K562 (cell line): ENCODE measurements around the gene TMEM154. TPM values are rescaled to one million over a fixed set of nuclear protein-coding genes. Genes with fewer than 3 reads are reported as not detected.

Experiments
- ATAC-seq: fragments of 200-7000 bp; cut with Tn5 transposase; 3 replicates; pipeline ENCODE4 v1.9.1; 2020; ENCODE audit warnings: moderate library complexity
- BruUV-seq: library from RNA; stranded (reverse); fragments of 400-500 nt; replicated peaks from 2 replicates; lab custom pipeline; 2021; lab: Mats Ljungman, UMichigan
- CTCF ChIA-PET: fragments of 300-600 bp; formaldehyde crosslinking; extraction: SDS; loops from one replicate; lab custom pipeline; 2021; ENCODE audit warnings: low intra/inter-chr PET ratio; lab: Yijun Ruan, JAX
- POLR2A ChIA-PET: fragments of 300-600, 350-650 bp; sonication (Branson Sonifier 250); formaldehyde crosslinking; extraction: SDS; loops from one replicate; lab custom pipeline; 2021; ENCODE audit warnings: antibody characterized with exemption, inconsistent platforms; lab: Yijun Ruan, JAX
- DNase-seq, 4 experiments: peaks; one replicate each; pipeline versions ENCODE4 v3.0.0 to v3.0.0-alpha.2; 2011 to 2018; ENCODE audit warnings: low spot score in 3 of 4, mixed read lengths in 3 of 4; ENCODE audit errors: extremely low read depth in 1 of 4
- FAIRE-seq: peaks from 2 replicates; lab custom pipeline; 2011; peaks lifted over from hg19 to GRCh38; lab: Jason Lieb, UNC
- H2AFZ ChIP-seq: 2 replicates; pipeline ENCODE4 v1.6.0; 2011; ENCODE audit warnings: low read depth, low read length, control low read depth, inconsistent platforms
- H3K27ac ChIP-seq: fragments of 200-600 bp; 3 replicates; pipeline ENCODE4 v1.8.0; 2011; ENCODE audit warnings: low read depth, mild to moderate bottlenecking, control low read depth, inconsistent platforms, low read length, moderate library complexity, mixed read lengths; ENCODE audit errors: extremely low read depth
- H3K27me3 ChIP-seq, 2 experiments: fragments of 300-600 bp in 1 of 2; 2 replicates in 1 of 2; 3 replicates in 1 of 2; pipeline versions ENCODE4 v1.6.0 to v1.8.0; 2011; ENCODE audit warnings: inconsistent platforms in 2 of 2, low read length in 2 of 2, mild to moderate bottlenecking in 1 of 2, mixed read lengths in 1 of 2, moderate library complexity in 1 of 2; ENCODE audit not compliant: control insufficient read depth in 2 of 2, insufficient read depth in 2 of 2
- H3K36me3 ChIP-seq: fragments of 300-600 bp; 3 replicates; pipeline ENCODE4 v1.8.0; 2011; ENCODE audit warnings: mild to moderate bottlenecking, low read length, inconsistent platforms; ENCODE audit not compliant: control insufficient read depth, insufficient read depth
- H3K4me1 ChIP-seq, 2 experiments: fragments of 200-600 bp in 1 of 2; replicated peaks in 1 of 2; 2 replicates in 1 of 2; 3 replicates in 1 of 2; pipeline versions ENCODE4 v1.5.1 to v1.8.0; 2011; ENCODE audit warnings: inconsistent platforms in 2 of 2, low read length in 2 of 2, mild to moderate bottlenecking in 1 of 2, mixed read lengths in 1 of 2, moderate library complexity in 1 of 2; ENCODE audit not compliant: control insufficient read depth in 2 of 2, insufficient read depth in 2 of 2
- H3K4me2 ChIP-seq: 2 replicates; pipeline ENCODE4 v1.6.1; 2011; ENCODE audit warnings: low read length, control low read depth, inconsistent platforms, mixed read lengths; ENCODE audit not compliant: insufficient read depth
- H3K4me3 ChIP-seq: fragments of 200-600 bp; sonication (generic), shearing (Covaris generic); 2 replicates; pipeline ENCODE4 v1.5.1; 2016; ENCODE audit warnings: control low read depth, inconsistent platforms
- H3K79me2 ChIP-seq: fragments of 200-600 bp; 3 replicates; pipeline ENCODE4 v1.8.0; 2011; ENCODE audit warnings: low read length, inconsistent platforms; ENCODE audit not compliant: control insufficient read depth, insufficient read depth
- H3K9ac ChIP-seq, 2 experiments: 2 replicates each; pipeline versions ENCODE4 v1.6.0 to v1.6.1; 2011; ENCODE audit warnings: low read depth in 2 of 2, low read length in 2 of 2, control low read depth in 1 of 2, inconsistent platforms in 1 of 2, mild to moderate bottlenecking in 1 of 2, mixed read lengths in 1 of 2; ENCODE audit not compliant: insufficient read depth in 1 of 2
- H3K9me1 ChIP-seq: one replicate; pipeline ENCODE4 v1.6.0; 2011; ENCODE audit warnings: inconsistent platforms, mild to moderate bottlenecking, low read length, moderate library complexity; ENCODE audit not compliant: control insufficient read depth, insufficient read depth
- H3K9me3 ChIP-seq: replicated peaks from 2 replicates; pipeline ENCODE4 v1.5.1; 2011; ENCODE audit warnings: low read depth, low read length, inconsistent platforms; ENCODE audit not compliant: control insufficient read depth, insufficient read depth
- H4K20me1 ChIP-seq: replicated peaks from 2 replicates; pipeline ENCODE4 v1.6.1; 2011; ENCODE audit warnings: low read length, inconsistent platforms, mixed read lengths; ENCODE audit not compliant: control insufficient read depth, insufficient read depth
- EP400 ChIP-seq: fragments of 450-650 bp; IDR thresholded peaks from 2 replicates; pipeline ENCODE4 v1.6.1; 2017; ENCODE audit warnings: antibody characterized with exemption, mild to moderate bottlenecking, moderate library complexity
- SP2 ChIP-seq: IDR thresholded peaks from 2 replicates; pipeline ENCODE4 v1.6.1; 2011; ENCODE audit warnings: mild to moderate bottlenecking, low read depth, low read length, moderate library complexity; ENCODE audit not compliant: poor library complexity, severe bottlenecking; ENCODE audit errors: extremely low read depth
- TARDBP ChIP-seq: fragments of 450-650 bp; IDR thresholded peaks from 2 replicates; pipeline ENCODE4 v1.6.1; 2016
- THRAP3 ChIP-seq: fragments of 450-650 bp; IDR thresholded peaks from 2 replicates; pipeline ENCODE4 v1.6.1; 2016; ENCODE audit warnings: mild to moderate bottlenecking, inconsistent platforms, borderline replicate concordance
- ZKSCAN1 ChIP-seq: fragments of 150-350 bp; IDR thresholded peaks from 2 replicates; pipeline ENCODE4 v1.6.1; 2016; ENCODE audit warnings: low read depth, low read length
- WGBS: fragments of 100-300 bp; shearing (Covaris generic); methylation state at CpG from one replicate; pipeline ENCODE4 v1.1.6; 2016; ENCODE audit warnings: low coverage, mixed read lengths; ENCODE audit not compliant: insufficient coverage; ENCODE audit errors: missing lambda C conversion rate; 5-methylcytosine and 5-hydroxymethylcytosine counted together
- in situ Hi-C: fragments of 300-500 bp; cut with MboI; formaldehyde crosslinking; loops from 4 replicates; pipeline ENCODE4 v1.15.0; 2018; ENCODE audit warnings: inconsistent platforms, mixed read lengths
- intact Hi-C: fragments of 100-400 bp; cut with micrococcal nuclease; formaldehyde crosslinking; loops from 2 replicates; pipeline ENCODE4 v1.14.2; 2022
- polyA plus RNA-seq, 8 experiments: library from polyadenylated mRNA; depleted of rRNA in 4 of 8; stranded (reverse) in 5 of 8; unstranded in 3 of 8; fragments of >200 nt; fragmentation: Nextera tagmentation in 2 of 8; fragmentation: Illumina TruSeq in 1 of 8; extraction: Ambion mirVana in 2 of 8; extraction: Trizol in 1 of 8; gene quantifications; 2 replicates each; pipeline versions ENCODE4 v1.2.1 to v1.2.3, GENCODE V29; 2011 to 2014; ENCODE audit warnings: inconsistent platforms in 1 of 8, missing spikeins in 1 of 8
- total RNA-seq, 7 experiments: library from RNA; depleted of rRNA in 6 of 7; stranded (reverse); fragments of >200 nt in 6 of 7; fragmentation: Illumina TruSeq in 2 of 7; extraction: Trizol in 2 of 7; gene quantifications; 2 replicates each; pipeline versions ENCODE4 v1.2.1 to v1.2.3, GENCODE V29; 2011 to 2021; ENCODE audit warnings: low replicate concordance in 1 of 7
- TF ChIP-seq, protein P1 (sequence below): fragments of 250-450 bp; sonication (Bioruptor Pico); IDR thresholded peaks from 2 replicates; pipeline ENCODE4 v1.8.0; 2022; ENCODE audit warnings: moderate library complexity, mild to moderate bottlenecking, inconsistent platforms
- TF ChIP-seq, protein P2 (sequence below), 2 experiments: fragments of 250-450 bp in 1 of 2; fragments of 450-650 bp in 1 of 2; sonication (Bioruptor Pico) in 1 of 2; IDR thresholded peaks; 2 replicates each; pipeline versions ENCODE4 v1.6.1 to v1.8.0; 2016 to 2021; ENCODE audit warnings: mild to moderate bottlenecking in 2 of 2, moderate library complexity in 2 of 2, missing compliant biosample characterization in 1 of 2, missing genetic modification characterization in 1 of 2
- TF ChIP-seq, protein P3 (sequence below): fragments of 450-650 bp; conservative IDR thresholded peaks from 2 replicates; pipeline ENCODE4 v1.6.1; 2016; ENCODE audit warnings: missing genetic modification characterization, low read depth, mild to moderate bottlenecking, control low read depth, missing compliant biosample characterization
- TF ChIP-seq, protein P4 (sequence below), 2 experiments: fragments of 450-650 bp; IDR thresholded peaks; 2 replicates each; pipeline ENCODE4 v1.6.1; 2016; ENCODE audit warnings: mild to moderate bottlenecking in 2 of 2, borderline replicate concordance in 1 of 2, low read depth in 1 of 2, moderate library complexity in 1 of 2
- TF ChIP-seq, protein P5 (sequence below): fragments of 250-450 bp; sonication (Bioruptor Pico); IDR thresholded peaks from 2 replicates; pipeline ENCODE4 v1.8.0; 2021; ENCODE audit warnings: borderline replicate concordance, mild to moderate bottlenecking, moderate library complexity; ENCODE audit not compliant: poor library complexity, severe bottlenecking

Gene TMEM154
- total and polyA plus RNA-seq, 9 of the 15 experiments (the other 6 are each of a cell fraction or from before 2014, with no cell fraction given) = 0.13 to 1.8 (median 0.58) TPM

DNA sequence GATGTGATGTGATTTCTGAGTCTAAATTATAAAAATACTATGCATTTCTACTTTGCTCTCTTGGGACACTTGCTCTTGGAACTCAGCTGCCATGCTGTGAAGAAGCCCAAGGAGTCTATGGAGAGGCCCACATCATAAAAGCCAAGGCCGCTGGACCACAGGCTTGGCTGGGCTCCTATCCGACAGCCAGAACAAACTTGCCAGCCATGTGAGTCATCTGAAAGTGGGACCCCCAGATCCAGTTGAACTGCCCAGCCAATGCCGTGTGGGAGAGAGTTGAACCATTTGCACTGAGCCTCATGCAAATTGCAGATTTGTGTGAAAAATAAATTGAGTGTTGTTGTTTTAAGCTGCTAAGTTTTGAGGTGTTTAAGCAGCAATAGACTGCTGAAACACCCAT, 60.2 kb downstream of the TMEM154 start:
- no peaks in the 10 kb centered on the region; the same call in 1 of the 2 replicates for H4K20me1 ChIP-seq
- no TSS peak for BruUV-seq
- peaks cover 24 to 33% of the 10 kb centered on the region in 2 experiments for H3K27me3 ChIP-seq
- ChIA-PET POLR2A (interaction anchor here (1.0 kb wide), 1 partner anchor 45 kb away, joined by 3 read pairs; no protein-coding TSS in a partner anchor), CTCF (no interaction called here)
- in situ Hi-C loops = no loop called here
- intact Hi-C loops = no loop called here
- no peak overlapping the region for H3K4me3 ChIP-seq
- H2AFZ ChIP-seq = no peak overlapping the region
- ATAC-seq = no peak
- no peak for DNase-seq
- no peaks in the 10 kb centered on the region for H3K79me2 ChIP-seq
- no peaks in the 10 kb centered on the region for H3K9me1 ChIP-seq
- H3K36me3 ChIP-seq = no peaks in the 10 kb centered on the region
- no peak overlapping the region for H3K27ac ChIP-seq
- FAIRE-seq = no peak
- no peaks in the 10 kb centered on the region for H3K9me3 ChIP-seq
- H3K4me1 ChIP-seq = no peaks in the 10 kb centered on the region
- H3K9ac ChIP-seq = no peak overlapping the region
- H3K4me2 ChIP-seq = no peak overlapping the region
- WGBS = 4% methylated on average over 3 of the region's 3 CpGs
- no peak for TF ChIP-seq SP2
- TF ChIP-seq, protein P1, sequence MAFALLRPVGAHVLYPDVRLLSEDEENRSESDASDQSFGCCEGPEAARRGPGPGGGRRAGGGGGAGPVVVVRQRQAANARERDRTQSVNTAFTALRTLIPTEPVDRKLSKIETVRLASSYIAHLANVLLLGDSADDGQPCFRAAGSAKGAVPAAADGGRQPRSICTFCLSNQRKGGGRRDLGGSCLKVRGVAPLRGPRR (CRISPR knock-in tag) = no peak
- TF ChIP-seq, protein P2, sequence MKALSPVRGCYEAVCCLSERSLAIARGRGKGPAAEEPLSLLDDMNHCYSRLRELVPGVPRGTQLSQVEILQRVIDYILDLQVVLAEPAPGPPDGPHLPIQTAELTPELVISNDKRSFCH (CRISPR knock-in tag; IDR thresholded peaks at IDR 0.05) = no peak
- TF ChIP-seq, protein P2 (tag; IDR thresholded peaks at IDR 0.05) = no peak
- no peak for TF ChIP-seq THRAP3
- no peak for TF ChIP-seq EP400
- TF ChIP-seq, protein P3, sequence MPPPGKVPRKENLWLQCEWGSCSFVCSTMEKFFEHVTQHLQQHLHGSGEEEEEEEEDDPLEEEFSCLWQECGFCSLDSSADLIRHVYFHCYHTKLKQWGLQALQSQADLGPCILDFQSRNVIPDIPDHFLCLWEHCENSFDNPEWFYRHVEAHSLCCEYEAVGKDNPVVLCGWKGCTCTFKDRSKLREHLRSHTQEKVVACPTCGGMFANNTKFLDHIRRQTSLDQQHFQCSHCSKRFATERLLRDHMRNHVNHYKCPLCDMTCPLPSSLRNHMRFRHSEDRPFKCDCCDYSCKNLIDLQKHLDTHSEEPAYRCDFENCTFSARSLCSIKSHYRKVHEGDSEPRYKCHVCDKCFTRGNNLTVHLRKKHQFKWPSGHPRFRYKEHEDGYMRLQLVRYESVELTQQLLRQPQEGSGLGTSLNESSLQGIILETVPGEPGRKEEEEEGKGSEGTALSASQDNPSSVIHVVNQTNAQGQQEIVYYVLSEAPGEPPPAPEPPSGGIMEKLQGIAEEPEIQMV (tag) = no peak
- no peak for TF ChIP-seq TARDBP
- TF ChIP-seq, protein P4, sequence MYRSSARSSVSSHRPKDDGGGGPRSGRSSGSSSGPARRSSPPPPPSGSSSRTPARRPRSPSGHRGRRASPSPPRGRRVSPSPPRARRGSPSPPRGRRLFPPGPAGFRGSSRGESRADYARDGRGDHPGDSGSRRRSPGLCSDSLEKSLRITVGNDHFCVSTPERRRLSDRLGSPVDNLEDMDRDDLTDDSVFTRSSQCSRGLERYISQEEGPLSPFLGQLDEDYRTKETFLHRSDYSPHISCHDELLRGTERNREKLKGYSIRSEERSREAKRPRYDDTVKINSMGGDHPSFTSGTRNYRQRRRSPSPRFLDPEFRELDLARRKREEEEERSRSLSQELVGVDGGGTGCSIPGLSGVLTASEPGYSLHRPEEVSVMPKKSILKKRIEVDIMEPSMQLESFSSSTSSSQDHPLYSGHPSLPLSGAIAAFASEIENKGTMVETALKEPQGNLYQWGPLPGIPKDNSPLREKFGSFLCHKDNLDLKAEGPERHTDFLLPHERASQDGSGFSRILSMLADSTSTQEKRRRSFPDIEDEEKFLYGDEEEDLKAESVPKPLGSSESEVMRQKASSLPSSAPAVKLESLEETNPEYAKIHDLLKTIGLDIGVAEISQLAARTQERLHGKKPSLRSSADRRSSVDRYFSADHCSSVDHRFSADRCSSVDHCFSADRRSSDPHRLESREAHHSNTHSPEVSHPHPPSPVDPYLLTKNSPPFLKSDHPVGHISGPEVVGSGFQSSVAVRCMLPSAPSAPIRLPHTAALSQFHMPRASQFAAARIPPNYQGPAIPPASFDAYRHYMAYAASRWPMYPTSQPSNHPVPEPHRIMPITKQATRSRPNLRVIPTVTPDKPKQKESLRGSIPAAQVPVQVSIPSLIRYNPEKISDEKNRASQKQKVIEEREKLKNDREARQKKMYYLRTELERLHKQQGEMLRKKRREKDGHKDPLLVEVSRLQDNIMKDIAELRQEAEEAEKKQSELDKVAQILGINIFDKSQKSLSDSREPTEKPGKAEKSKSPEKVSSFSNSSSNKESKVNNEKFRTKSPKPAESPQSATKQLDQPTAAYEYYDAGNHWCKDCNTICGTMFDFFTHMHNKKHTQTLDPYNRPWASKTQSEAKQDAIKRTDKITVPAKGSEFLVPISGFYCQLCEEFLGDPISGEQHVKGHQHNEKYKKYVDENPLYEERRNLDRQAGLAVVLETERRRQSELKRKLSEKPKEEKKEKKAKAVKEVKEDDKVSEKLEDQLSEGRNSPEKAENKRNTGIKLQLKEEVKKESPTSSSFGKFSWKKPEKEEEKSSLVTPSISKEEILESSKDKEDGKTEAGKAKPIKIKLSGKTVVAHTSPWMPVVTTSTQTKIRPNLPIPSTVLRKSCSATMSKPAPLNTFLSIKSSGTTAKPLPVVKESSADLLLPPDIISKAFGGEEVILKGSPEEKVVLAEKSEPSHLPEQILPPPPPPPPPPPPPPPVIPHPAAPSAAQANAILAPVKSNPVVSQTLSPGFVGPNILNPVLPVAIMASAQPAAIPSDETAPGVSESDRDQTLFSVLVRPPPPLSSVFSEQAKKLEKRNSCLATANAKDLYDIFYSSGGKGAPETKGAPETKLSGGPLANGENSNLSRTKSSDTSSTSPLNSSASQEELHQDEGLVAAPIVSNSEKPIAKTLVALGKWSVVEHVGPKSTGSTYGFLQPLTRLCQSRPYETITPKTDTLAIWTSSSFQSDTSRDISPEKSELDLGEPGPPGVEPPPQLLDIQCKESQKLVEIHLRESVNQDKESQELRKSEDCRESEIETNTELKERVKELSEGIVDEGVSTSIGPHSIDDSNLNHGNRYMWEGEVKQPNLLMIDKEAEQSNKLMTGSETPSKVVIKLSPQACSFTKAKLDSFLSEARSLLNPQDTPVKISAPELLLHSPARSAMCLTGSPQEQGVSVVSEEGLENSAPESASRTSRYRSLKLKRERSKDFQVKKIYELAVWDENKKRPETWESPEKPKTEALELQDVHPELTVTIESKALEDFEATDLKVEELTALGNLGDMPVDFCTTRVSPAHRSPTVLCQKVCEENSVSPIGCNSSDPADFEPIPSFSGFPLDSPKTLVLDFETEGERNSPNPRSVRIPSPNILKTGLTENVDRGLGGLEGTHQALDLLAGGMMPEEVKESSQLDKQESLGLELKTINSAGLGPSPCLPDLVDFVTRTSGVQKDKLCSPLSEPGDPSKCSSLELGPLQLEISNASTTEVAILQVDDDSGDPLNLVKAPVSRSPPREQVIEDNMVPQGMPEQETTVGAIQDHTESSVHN (IDR thresholded peaks at IDR 0.05; ENCODE audit: borderline replicate concordance in 1 of 2, low read depth in 1 of 2) = no peak
- TF ChIP-seq ZKSCAN1 = no peak
- TF ChIP-seq, protein P5, sequence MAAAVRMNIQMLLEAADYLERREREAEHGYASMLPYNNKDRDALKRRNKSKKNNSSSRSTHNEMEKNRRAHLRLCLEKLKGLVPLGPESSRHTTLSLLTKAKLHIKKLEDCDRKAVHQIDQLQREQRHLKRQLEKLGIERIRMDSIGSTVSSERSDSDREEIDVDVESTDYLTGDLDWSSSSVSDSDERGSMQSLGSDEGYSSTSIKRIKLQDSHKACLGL (CRISPR knock-in tag) = no peak
